GM19438 (cell line): Measurements from ENCODE around the gene FOXC1.

Source experiments
- ATAC-seq: cut with Tn5 transposase; IDR thresholded peaks from one replicate; pipeline ENCODE4 v1.9.1; 2021; ENCODE audit warnings: low read depth; ENCODE audit not compliant: unreplicated experiment

The FOXC1 gene

GRCh38 chr6:1584146-1584545, 25.6 kb upstream of the FOXC1 start:
- ATAC-seq = no peak

- ATAC-seq = no peak
These were observed 24.6 kb upstream of the FOXC1 start for GRCh38 chr6:1584996-1585668.

- ATAC-seq = no peak
These were observed 24.1 kb upstream of the FOXC1 start for GRCh38 chr6:1585669-1586049.

- no peak for ATAC-seq
These were observed 23.5 kb upstream of the FOXC1 start for GRCh38 chr6:1586256-1586655.

GRCh38 chr6:1586861-1587450, 22.8 kb upstream of the FOXC1 start:
- ATAC-seq = no peak

GRCh38 chr6:1587546-1587945, 22.2 kb upstream of the FOXC1 start:
- ATAC-seq = no peak

GRCh38 chr6:1587977-1588376, 21.7 kb upstream of the FOXC1 start:
- no peak for ATAC-seq

GRCh38 chr6:1589208-1589607, 20.5 kb upstream of the FOXC1 start:
- ATAC-seq = no peak

GRCh38 chr6:1590580-1590979, 19.1 kb upstream of the FOXC1 start:
- no peak for ATAC-seq

GRCh38 chr6:1591243-1591642, 18.5 kb upstream of the FOXC1 start:
- no peak for ATAC-seq

- no peak for ATAC-seq
These were observed 17.8 kb upstream of the FOXC1 start for GRCh38 chr6:1591926-1592325.

- no peak for ATAC-seq
These were observed 16.9 kb upstream of the FOXC1 start for GRCh38 chr6:1592852-1593251.

GRCh38 chr6:1593286-1593957, 16.3 kb upstream of the FOXC1 start:
- ATAC-seq = no peak

GRCh38 chr6:1593958-1594314, 15.8 kb upstream of the FOXC1 start:
- ATAC-seq = no peak

GRCh38 chr6:1594445-1595200, 15.1 kb upstream of the FOXC1 start:
- ATAC-seq = no peak

GRCh38 chr6:1595271-1596087, 14.2 kb upstream of the FOXC1 start:
- no peak for ATAC-seq

- ATAC-seq = no peak
These were observed 13.4 kb upstream of the FOXC1 start for GRCh38 chr6:1596088-1596852.

GRCh38 chr6:1597121-1597744, 12.5 kb upstream of the FOXC1 start:
- ATAC-seq = no peak

- ATAC-seq = no peak
These were observed 11.8 kb upstream of the FOXC1 start for GRCh38 chr6:1597924-1598323.
